ENCODE data around the gene CARNS1. TPM values are rescaled to one million over a fixed set of nuclear protein-coding genes. Genes with fewer than 3 reads are reported as not detected.
A peak's percentile ranks its signal among the peaks of the same experiment; 100 is the strongest.

The CARNS1 gene
- total RNA-seq, 1 experiment from 2014 or later, result 1.1 TPM

DNA sequence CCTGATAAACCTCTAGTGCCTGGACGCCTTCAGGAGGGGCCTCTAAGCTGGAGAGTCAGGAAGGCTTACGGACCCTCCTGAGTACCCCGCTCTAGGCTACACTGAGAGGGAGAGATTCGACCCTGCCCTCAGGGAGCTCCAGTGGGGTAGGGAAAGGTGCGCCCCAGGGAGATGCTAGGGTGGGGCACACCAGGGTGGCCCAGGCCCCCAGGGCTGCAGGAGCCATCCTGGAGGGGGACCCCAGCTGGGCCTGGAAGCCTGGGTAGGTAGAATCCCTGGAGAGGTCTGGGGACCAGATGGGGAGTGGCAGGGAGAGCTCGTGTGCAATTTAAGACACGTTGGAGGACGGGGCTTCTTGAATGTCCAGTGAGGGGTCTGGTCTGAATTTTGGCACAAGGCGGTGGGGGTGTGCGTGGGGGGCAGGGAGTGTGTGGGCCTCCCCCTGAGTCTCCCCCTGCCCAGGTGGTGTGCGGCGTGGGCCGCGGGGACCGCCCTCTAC, 4.7 kb downstream of the CARNS1 start:
- no peak overlapping the region for H2BK12ac ChIP-seq (ENCODE audit: insufficient read length, low read depth, low read length)
- Mint-ChIP-seq H3K36me3 (ENCODE audit: insufficient read depth in 1 of 3, low read depth in 3 of 3) (peaks cover 0 to 1% (median 0%) of the 10 kb centered on the region in 3 experiments; a peak in 1 of 7 replicates), H3K27me3 (ENCODE audit: low read depth) (peaks cover 14% of the 10 kb centered on the region), H3K9me3 (no peaks in the 10 kb centered on the region; a peak in 1 of 5 replicates), H3K4me3 (peak overlapping the region; percentile 55 to 82), H3K4me1 (peaks cover 28 to 31% of the 10 kb centered on the region in 2 experiments), H3K27ac (no peak overlapping the region)
- H3K4me2 ChIP-seq (ENCODE audit: insufficient read depth, insufficient read length, low read length), result peak overlapping the region; percentile 33
- WGBS (ENCODE audit: extremely low coverage, insufficient read length, low lambda C conversion rate), result no CpG with 5 or more reads among the region's 15 CpGs
- TF ChIP-seq, protein P1, sequence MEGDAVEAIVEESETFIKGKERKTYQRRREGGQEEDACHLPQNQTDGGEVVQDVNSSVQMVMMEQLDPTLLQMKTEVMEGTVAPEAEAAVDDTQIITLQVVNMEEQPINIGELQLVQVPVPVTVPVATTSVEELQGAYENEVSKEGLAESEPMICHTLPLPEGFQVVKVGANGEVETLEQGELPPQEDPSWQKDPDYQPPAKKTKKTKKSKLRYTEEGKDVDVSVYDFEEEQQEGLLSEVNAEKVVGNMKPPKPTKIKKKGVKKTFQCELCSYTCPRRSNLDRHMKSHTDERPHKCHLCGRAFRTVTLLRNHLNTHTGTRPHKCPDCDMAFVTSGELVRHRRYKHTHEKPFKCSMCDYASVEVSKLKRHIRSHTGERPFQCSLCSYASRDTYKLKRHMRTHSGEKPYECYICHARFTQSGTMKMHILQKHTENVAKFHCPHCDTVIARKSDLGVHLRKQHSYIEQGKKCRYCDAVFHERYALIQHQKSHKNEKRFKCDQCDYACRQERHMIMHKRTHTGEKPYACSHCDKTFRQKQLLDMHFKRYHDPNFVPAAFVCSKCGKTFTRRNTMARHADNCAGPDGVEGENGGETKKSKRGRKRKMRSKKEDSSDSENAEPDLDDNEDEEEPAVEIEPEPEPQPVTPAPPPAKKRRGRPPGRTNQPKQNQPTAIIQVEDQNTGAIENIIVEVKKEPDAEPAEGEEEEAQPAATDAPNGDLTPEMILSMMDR (conservative IDR thresholded peaks at IDR 0.05), result no peak
- no peak overlapping the region for H2AFZ ChIP-seq (ENCODE audit: low read length)
- no peak overlapping the region for H3K9ac ChIP-seq (ENCODE audit: extremely low read depth, insufficient read length, low read length)
- no peak overlapping the region for H3T11ph ChIP-seq (ENCODE audit: low read length)
- H3K27me3 ChIP-seq (ENCODE audit: insufficient read depth, low read length), result no peaks in the 10 kb centered on the region
- H3K23ac ChIP-seq (ENCODE audit: insufficient read length, low read depth, low read length), result no peak overlapping the region
- no peak for DNase-seq
- H3K9me3 ChIP-seq (ENCODE audit: control insufficient read depth, low read depth, low read length), result no peaks in the 10 kb centered on the region
- H3K4me1 ChIP-seq (ENCODE audit: insufficient read depth, low read length), result no peaks in the 10 kb centered on the region
- no peak overlapping the region for H3K27ac ChIP-seq (ENCODE audit: insufficient read length, low read depth, low read length)
- no peak overlapping the region for H4K91ac ChIP-seq (ENCODE audit: insufficient read length, low read depth, low read length)
- no peak overlapping the region for H3K18ac ChIP-seq (ENCODE audit: insufficient read length, low read depth, low read length)
- no peak overlapping the region for H3K4ac ChIP-seq (ENCODE audit: low read depth, low read length)
- H2BK20ac ChIP-seq (ENCODE audit: low read depth, low read length, poor library complexity, severe bottlenecking), result no peak overlapping the region
- H3K14ac ChIP-seq (ENCODE audit: insufficient read depth, low read length), result no peak overlapping the region; the same call in 1 of the 2 replicates
- H3K79me2 ChIP-seq (ENCODE audit: insufficient read depth, low read length), result no peaks in the 10 kb centered on the region
- H3K23me2 ChIP-seq (ENCODE audit: insufficient read length, low read depth, low read length, poor library complexity, severe bottlenecking), result no peaks in the 10 kb centered on the region
- no peaks in the 10 kb centered on the region for H4K20me1 ChIP-seq (ENCODE audit: control insufficient read depth, insufficient read depth, insufficient read length)
- no peak overlapping the region for H2BK120ac ChIP-seq (ENCODE audit: low read depth, low read length, poor library complexity, severe bottlenecking)
- no peak overlapping the region for H2AK5ac ChIP-seq (ENCODE audit: insufficient read length, low read length)
- H4K5ac ChIP-seq (ENCODE audit: insufficient read length, low read depth, low read length), result no peak overlapping the region
- H4K8ac ChIP-seq (replicated peaks; ENCODE audit: insufficient read length, low read depth, low read length), result no peak overlapping the region
- no peak overlapping the region for H2BK15ac ChIP-seq (ENCODE audit: low read depth, low read length)
- H3K56ac ChIP-seq (ENCODE audit: insufficient read length, low read depth, low read length), result no peak overlapping the region
- H3K79me1 ChIP-seq (ENCODE audit: insufficient read depth, low read depth, low read length, poor library complexity, severe bottlenecking), result no peaks in the 10 kb centered on the region
- no peak overlapping the region for H2BK5ac ChIP-seq (ENCODE audit: insufficient read length, low read length)
